ENCODE data around the gene NADK. TPM values are rescaled to one million over a fixed set of nuclear protein-coding genes. Genes with fewer than 3 reads are reported as not detected.

NADK gene
- total RNA-seq, 4 donors from 2014 or later = 55.5 to 78.3 (median 64.1) TPM

- Histone ChIP-seq H3K36me3 (peaks cover 93% of the 10 kb centered on the region), H3K27ac (no peak overlapping the region), H3K4me3 (no peak overlapping the region), H3K9me3 (no peaks in the 10 kb centered on the region), H3K4me1 (peaks cover under 1% of the 10 kb centered on the region), H3K27me3 (no peaks in the 10 kb centered on the region)
- TF ChIP-seq POLR2AphosphoS5 (IDR thresholded peaks at IDR 0.05) (no peak), CTCF (IDR thresholded peaks at IDR 0.05) (peak in 1 of 2 donors; percentile 2)
- DNase-seq (ENCODE audit: low spot score in 2 of 2) = no peak
- WGBS = 84% methylated on average over 24 of the region's 25 CpGs
Observed at GRCh38 chr1:1788646-1789431, 10.6 kb upstream of the NADK start.

GRCh38 chr1:1788136-1788535 is 9.9 kb upstream of the NADK start:
- Histone ChIP-seq H3K36me3 (peaks cover 86% of the 10 kb centered on the region), H3K4me1 (peaks cover 7% of the 10 kb centered on the region), H3K27ac (no peak overlapping the region), H3K9me3 (no peaks in the 10 kb centered on the region), H3K27me3 (no peaks in the 10 kb centered on the region), H3K4me3 (no peak overlapping the region)
- 54% methylated on average over 6 of the region's 7 CpGs for WGBS
- TF ChIP-seq EP300 (IDR thresholded peaks at IDR 0.05) = no peak
- no peak for TF ChIP-seq POLR2AphosphoS5 (IDR thresholded peaks at IDR 0.05)
- no peak for TF ChIP-seq CTCF (IDR thresholded peaks at IDR 0.05)
- no peak for TF ChIP-seq POLR2A (IDR thresholded peaks at IDR 0.05)
- DNase-seq (ENCODE audit: low spot score in 2 of 2) = no peak

- DNase-seq (ENCODE audit: low spot score in 2 of 2) = no peak
- no peak overlapping the region for H3K4me3 ChIP-seq
- H3K4me1 ChIP-seq = peaks cover 18% of the 10 kb centered on the region
- no peaks in the 10 kb centered on the region for H3K9me3 ChIP-seq
- TF ChIP-seq POLR2A (IDR thresholded peaks at IDR 0.05) (no peak), EP300 (IDR thresholded peaks at IDR 0.05) (no peak), POLR2AphosphoS5 (IDR thresholded peaks at IDR 0.05) (no peak), CTCF (IDR thresholded peaks at IDR 0.05) (no peak)
- H3K36me3 ChIP-seq = peaks cover 75% of the 10 kb centered on the region
- no peaks in the 10 kb centered on the region for H3K27me3 ChIP-seq
- 73% methylated on average over 20 of the region's 20 CpGs for WGBS
- H3K27ac ChIP-seq = no peak overlapping the region
Observed at GRCh38 chr1:1786836-1787605, 8.8 kb upstream of the NADK start.

- TF ChIP-seq POLR2AphosphoS5 (IDR thresholded peaks at IDR 0.05) (no peak), POLR2A (IDR thresholded peaks at IDR 0.05) (no peak), EP300 (IDR thresholded peaks at IDR 0.05) (no peak)
- no peak overlapping the region for H3K4me3 ChIP-seq
- peaks cover 32% of the 10 kb centered on the region for H3K4me1 ChIP-seq
- no peak for DNase-seq (ENCODE audit: low spot score in 2 of 2)
- H3K36me3 ChIP-seq = peaks cover 62% of the 10 kb centered on the region
- no peak overlapping the region for H3K27ac ChIP-seq
- no peaks in the 10 kb centered on the region for H3K9me3 ChIP-seq
- no peaks in the 10 kb centered on the region for H3K27me3 ChIP-seq
- WGBS = 87% methylated on average over 10 of the region's 10 CpGs
Observed at GRCh38 chr1:1785666-1786065, 7.4 kb upstream of the NADK start.

- H3K27ac ChIP-seq = no peak overlapping the region
- H3K27me3 ChIP-seq = no peaks in the 10 kb centered on the region
- WGBS = 96% methylated on average over 7 of the region's 13 CpGs
- TF ChIP-seq CTCF (IDR thresholded peaks at IDR 0.05) = no peak
- no peak for TF ChIP-seq POLR2A (IDR thresholded peaks at IDR 0.05)
- TF ChIP-seq EP300 (IDR thresholded peaks at IDR 0.05) = no peak
- no peak for TF ChIP-seq POLR2AphosphoS5 (IDR thresholded peaks at IDR 0.05)
- no peak overlapping the region for H3K4me3 ChIP-seq
- peaks cover 54% of the 10 kb centered on the region for H3K36me3 ChIP-seq
- no peak for DNase-seq (ENCODE audit: low spot score in 2 of 2)
- peaks cover 39% of the 10 kb centered on the region for H3K4me1 ChIP-seq
- no peaks in the 10 kb centered on the region for H3K9me3 ChIP-seq
Observed at GRCh38 chr1:1784933-1785332, 6.7 kb upstream of the NADK start.
